OCI-LY1 (cell line): ENCODE data around the gene ATXN7.

Source experiments
- H2AFZ ChIP-seq: fragments of 200-600 bp; sonication (generic), shearing (Covaris generic); 2 replicates; pipeline ENCODE4 v1.6.0; 2014; ENCODE audit warnings: antibody characterized with exemption, mild to moderate bottlenecking, low read length
- H3F3A ChIP-seq: fragments of 200-600 bp; sonication (generic), shearing (Covaris generic); 2 replicates; pipeline ENCODE4 v1.6.0; 2014; ENCODE audit warnings: mild to moderate bottlenecking, antibody characterized with exemption, low read length, moderate library complexity; ENCODE audit not compliant: insufficient read depth
- H3K27ac ChIP-seq: fragments of 200-600 bp; sonication (generic); 2 replicates; pipeline ENCODE4 v1.5.1; 2014; ENCODE audit warnings: low read length, mixed run types, mild to moderate bottlenecking, low read depth; ENCODE audit not compliant: poor library complexity, severe bottlenecking
- H3K27me3 ChIP-seq: fragments of 200-600 bp; sonication (generic); 2 replicates; pipeline ENCODE4 v1.6.0; 2014; ENCODE audit warnings: antibody characterized with exemption, mild to moderate bottlenecking, low read length, moderate library complexity; ENCODE audit not compliant: insufficient read depth
- H3K36me3 ChIP-seq: fragments of 200-600 bp; sonication (generic); 2 replicates; pipeline ENCODE4 v1.6.1; 2014; ENCODE audit warnings: mild to moderate bottlenecking, antibody characterized with exemption, low read length, moderate library complexity, mixed read lengths; ENCODE audit not compliant: insufficient read depth
- H3K4me1 ChIP-seq: fragments of 200-600 bp; sonication (generic); 2 replicates; pipeline ENCODE4 v1.5.1; 2014; ENCODE audit warnings: mild to moderate bottlenecking, low read length, moderate library complexity; ENCODE audit not compliant: insufficient read depth, severe bottlenecking
- H3K4me2 ChIP-seq: fragments of 200-600 bp; sonication (generic), shearing (Covaris generic); 2 replicates; pipeline ENCODE4 v1.6.1; 2014; ENCODE audit warnings: low read length
- H3K4me3 ChIP-seq: fragments of 200-600 bp; sonication (generic); 2 replicates; pipeline ENCODE4 v1.5.1; 2014; ENCODE audit warnings: low read length, low read depth, mild to moderate bottlenecking, mixed read lengths; ENCODE audit not compliant: poor library complexity, severe bottlenecking
- H3K79me2 ChIP-seq: fragments of 200-600 bp; shearing (Covaris generic); 2 replicates; pipeline ENCODE4 v1.6.1; 2016; ENCODE audit warnings: mixed run types, low read length, mixed read lengths; ENCODE audit not compliant: insufficient read depth
- H3K9ac ChIP-seq: fragments of 200-600 bp; sonication (generic), shearing (Covaris generic); 2 replicates; pipeline ENCODE4 v1.6.1; 2014; ENCODE audit warnings: mild to moderate bottlenecking, low read length, mixed read lengths
- H3K9me2 ChIP-seq: fragments of 200-600 bp; sonication (generic), shearing (Covaris generic); 2 replicates; pipeline ENCODE4 v1.6.1; 2014; ENCODE audit warnings: low read depth, mild to moderate bottlenecking, low read length, mixed read lengths
- H3K9me3 ChIP-seq: fragments of 200-600 bp; shearing (Covaris generic); 2 replicates; pipeline ENCODE4 v1.6.1; 2014; ENCODE audit warnings: low read length, mixed read lengths
- H4K20me1 ChIP-seq: fragments of 200-600 bp; sonication (generic), shearing (Covaris generic); 2 replicates; pipeline ENCODE4 v1.6.0; 2016; ENCODE audit warnings: mild to moderate bottlenecking, low read length; ENCODE audit not compliant: insufficient read depth
- EZH2 ChIP-seq: fragments of 200-600 bp; sonication (generic), shearing (Covaris generic); IDR thresholded peaks from 2 replicates; pipeline ENCODE4 v1.8.0; 2017; ENCODE audit warnings: borderline replicate concordance, mixed run types, mild to moderate bottlenecking, antibody characterized with exemption, low read length, moderate library complexity, mixed read lengths
- TF ChIP-seq, protein P1 (sequence below): fragments of 200-600 bp; sonication (generic), shearing (Covaris generic); IDR thresholded peaks from 2 replicates; pipeline ENCODE4 v1.5.1; 2017; ENCODE audit warnings: mild to moderate bottlenecking, antibody characterized with exemption, low read length, moderate library complexity, mixed read lengths

ATXN7 gene

DNA sequence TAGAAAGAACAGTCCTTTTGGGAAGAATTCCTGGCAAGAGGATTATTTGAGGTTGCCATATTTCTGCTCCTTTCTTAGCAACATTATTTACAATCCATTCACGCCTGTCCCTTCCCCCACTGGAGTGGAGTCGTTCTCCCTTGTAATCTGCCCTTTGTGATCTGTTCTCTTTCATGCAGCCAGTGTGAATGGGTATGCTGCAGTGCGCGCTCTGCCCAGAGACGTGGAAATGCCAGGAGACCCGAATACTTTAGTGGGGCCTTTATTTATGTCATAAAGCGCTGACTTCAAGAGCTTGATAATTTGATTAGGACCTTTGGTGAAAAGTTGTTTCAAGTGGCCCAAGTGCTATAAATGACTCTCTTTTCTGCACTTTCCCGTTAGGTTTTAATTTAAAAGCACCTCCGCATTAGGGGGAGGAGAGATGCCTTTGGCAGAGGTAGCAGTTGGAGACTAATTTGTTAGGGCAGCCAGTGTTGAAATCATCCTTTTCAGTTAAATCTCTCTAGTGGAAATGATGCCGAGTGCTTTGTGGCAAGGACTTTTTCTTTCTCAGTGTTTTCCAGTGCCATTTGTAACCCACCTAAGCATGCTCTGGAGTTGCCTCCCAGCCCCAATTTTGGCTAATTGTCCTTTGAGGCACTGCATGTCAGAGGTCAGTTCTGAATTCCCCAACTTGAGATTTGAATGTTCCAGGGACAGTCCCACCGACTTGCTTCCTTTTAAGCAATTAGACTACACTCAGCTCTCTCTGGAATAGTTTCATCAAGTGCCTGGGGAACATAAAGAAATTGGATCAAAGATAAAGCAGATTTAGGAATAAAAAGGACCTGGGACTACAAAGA lies 107.2 kb downstream of the ATXN7 start:
- Histone ChIP-seq H3K36me3 (peaks cover 33% of the 10 kb centered on the region; the same call in 1 of the 2 replicates), H3K27ac (no peak overlapping the region), H2AFZ (no peak overlapping the region), H3K27me3 (no peaks in the 10 kb centered on the region), H3K9ac (no peak overlapping the region), H4K20me1 (no peaks in the 10 kb centered on the region), H3K9me3 (no peaks in the 10 kb centered on the region), H3K4me2 (no peak overlapping the region), H3K9me2 (no peaks in the 10 kb centered on the region), H3K4me1 (peaks cover 35% of the 10 kb centered on the region), H3K79me2 (peaks cover 28% of the 10 kb centered on the region), H3K4me3 (no peak overlapping the region), H3F3A (no peaks in the 10 kb centered on the region)
- TF ChIP-seq EZH2: no peak
- TF ChIP-seq, protein P1, sequence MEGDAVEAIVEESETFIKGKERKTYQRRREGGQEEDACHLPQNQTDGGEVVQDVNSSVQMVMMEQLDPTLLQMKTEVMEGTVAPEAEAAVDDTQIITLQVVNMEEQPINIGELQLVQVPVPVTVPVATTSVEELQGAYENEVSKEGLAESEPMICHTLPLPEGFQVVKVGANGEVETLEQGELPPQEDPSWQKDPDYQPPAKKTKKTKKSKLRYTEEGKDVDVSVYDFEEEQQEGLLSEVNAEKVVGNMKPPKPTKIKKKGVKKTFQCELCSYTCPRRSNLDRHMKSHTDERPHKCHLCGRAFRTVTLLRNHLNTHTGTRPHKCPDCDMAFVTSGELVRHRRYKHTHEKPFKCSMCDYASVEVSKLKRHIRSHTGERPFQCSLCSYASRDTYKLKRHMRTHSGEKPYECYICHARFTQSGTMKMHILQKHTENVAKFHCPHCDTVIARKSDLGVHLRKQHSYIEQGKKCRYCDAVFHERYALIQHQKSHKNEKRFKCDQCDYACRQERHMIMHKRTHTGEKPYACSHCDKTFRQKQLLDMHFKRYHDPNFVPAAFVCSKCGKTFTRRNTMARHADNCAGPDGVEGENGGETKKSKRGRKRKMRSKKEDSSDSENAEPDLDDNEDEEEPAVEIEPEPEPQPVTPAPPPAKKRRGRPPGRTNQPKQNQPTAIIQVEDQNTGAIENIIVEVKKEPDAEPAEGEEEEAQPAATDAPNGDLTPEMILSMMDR: no peak

DNA sequence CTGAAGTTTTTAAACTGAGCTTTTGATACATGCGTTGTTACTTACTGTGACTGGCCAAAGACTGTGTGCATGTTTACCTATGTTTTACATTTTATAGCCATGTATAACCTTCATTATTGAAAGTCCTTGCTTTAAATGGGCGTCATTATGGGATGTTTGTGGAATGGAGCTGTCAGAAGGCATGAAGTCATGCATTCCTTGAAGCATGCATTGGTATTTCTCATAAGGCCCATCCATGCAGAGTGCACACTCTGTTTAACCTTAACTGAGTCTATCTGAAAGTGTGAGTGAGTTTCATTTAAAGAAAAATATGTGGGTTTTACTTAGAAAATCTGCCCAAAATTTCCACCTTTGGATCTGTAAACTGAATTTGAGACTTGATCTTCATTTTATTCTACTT lies 108.5 kb downstream of the ATXN7 start:
- Histone ChIP-seq H3K27ac (no peak overlapping the region), H4K20me1 (no peaks in the 10 kb centered on the region), H3K4me1 (peaks cover 21% of the 10 kb centered on the region), H3K79me2 (peaks cover 28% of the 10 kb centered on the region), H3K4me3 (no peak overlapping the region), H3K9me2 (no peaks in the 10 kb centered on the region), H3K4me2 (no peak overlapping the region), H3K9ac (no peak overlapping the region), H3K36me3 (peaks cover 33% of the 10 kb centered on the region; the same call in 1 of the 2 replicates), H2AFZ (no peak overlapping the region), H3K9me3 (no peaks in the 10 kb centered on the region), H3F3A (no peaks in the 10 kb centered on the region), H3K27me3 (no peaks in the 10 kb centered on the region)
- no peak for TF ChIP-seq EZH2
- TF ChIP-seq, protein P1: no peak

DNA sequence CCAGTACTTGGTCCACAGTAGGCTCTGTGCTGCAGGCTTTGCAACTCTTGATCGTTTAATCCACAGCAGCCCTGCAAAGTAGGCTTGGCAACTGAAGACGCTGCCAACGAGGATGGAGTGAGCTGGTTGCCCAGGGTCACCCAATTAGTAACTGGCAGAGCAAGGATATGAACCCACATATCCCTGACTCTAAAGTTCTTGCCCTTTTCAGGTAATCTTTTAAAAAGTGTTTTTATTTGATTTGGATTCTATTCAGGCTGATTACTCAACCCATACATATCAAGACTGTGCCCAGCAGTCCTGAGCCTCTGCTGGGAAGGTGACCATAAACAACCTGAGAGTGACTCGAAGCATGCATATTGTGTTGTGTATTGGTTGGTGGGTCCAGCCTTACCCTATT lies 109.3 kb downstream of the ATXN7 start:
- Histone ChIP-seq H3K27ac (no peak overlapping the region), H3K4me1 (peaks cover 13% of the 10 kb centered on the region), H3K9me3 (no peaks in the 10 kb centered on the region), H4K20me1 (no peaks in the 10 kb centered on the region), H3K9me2 (no peaks in the 10 kb centered on the region), H3F3A (no peaks in the 10 kb centered on the region), H3K9ac (no peak overlapping the region), H3K36me3 (peaks cover 33% of the 10 kb centered on the region; the same call in 1 of the 2 replicates), H3K4me3 (no peak overlapping the region), H3K79me2 (peaks cover 28% of the 10 kb centered on the region), H3K27me3 (no peaks in the 10 kb centered on the region), H3K4me2 (no peak overlapping the region), H2AFZ (no peak overlapping the region)
- no peak for TF ChIP-seq EZH2
- TF ChIP-seq, protein P1: no peak
